Activated CD8-positive, alpha-beta memory T cell treated with anti-CD3 and anti-CD28 coated beads, Interleukin-2, amount 10 ng/mL, durations not matched to agents 7 days and 5 days (primary cell): ENCODE data around the gene MYZAP. TPM values are rescaled to one million over a fixed set of nuclear protein-coding genes. Genes with fewer than 3 reads are reported as not detected.

Source experiments
- ATAC-seq: fragments of 150-1000 bp; cut with Tn5 transposase; one replicate; pipeline ENCODE4 v1.10.0; 2021; ENCODE audit warnings: moderate library complexity
- CTCF ChIA-PET: fragments of 350-600 bp; sonication (Branson Sonifier 250); formaldehyde crosslinking; loops from one replicate; lab custom pipeline; 2021; ENCODE audit warnings: antibody characterized with exemption; lab: Charles Lee
- DNase-seq: peaks from one replicate; pipeline ENCODE4 v3.0.0-alpha.2; 2020
- H3K27ac Mint-ChIP-seq: one replicate; pipeline ENCODE4 v1.8.0; 2021; ENCODE audit warnings: mild to moderate bottlenecking, mixed read lengths
- H3K27me3 Mint-ChIP-seq: one replicate; pipeline ENCODE4 v1.8.0; 2021; ENCODE audit warnings: mixed read lengths
- H3K36me3 Mint-ChIP-seq: one replicate; pipeline ENCODE4 v1.8.0; 2021; ENCODE audit warnings: mild to moderate bottlenecking, mixed read lengths
- H3K4me1 Mint-ChIP-seq: one replicate; pipeline ENCODE4 v1.8.0; 2021; ENCODE audit warnings: mixed read lengths
- H3K4me3 Mint-ChIP-seq: one replicate; pipeline ENCODE4 v1.8.0; 2021; ENCODE audit warnings: mild to moderate bottlenecking, moderate library complexity, mixed read lengths
- H3K9me3 Mint-ChIP-seq: one replicate; pipeline ENCODE4 v1.8.0; 2022; ENCODE audit warnings: low read depth, mixed read lengths
- total RNA-seq, 2 experiments: library from RNA; stranded (reverse); gene quantifications; one replicate each; pipeline ENCODE4 v1.2.3, GENCODE V29; 2021

The MYZAP gene
- total RNA-seq, 2 experiments from 2014 or later: not detected

GRCh38 chr15:57727031-57727430 is 135.3 kb downstream of the MYZAP start:
- Mint-ChIP-seq H3K36me3 (peaks cover 8% of the 10 kb centered on the region), H3K27ac (no peak overlapping the region), H3K27me3 (no peaks in the 10 kb centered on the region), H3K9me3 (peaks cover 2% of the 10 kb centered on the region), H3K4me3 (no peak overlapping the region), H3K4me1 (no peaks in the 10 kb centered on the region)
- CTCF ChIA-PET: no interaction called here
- ATAC-seq (no peak), DNase-seq (no peak)

DNA sequence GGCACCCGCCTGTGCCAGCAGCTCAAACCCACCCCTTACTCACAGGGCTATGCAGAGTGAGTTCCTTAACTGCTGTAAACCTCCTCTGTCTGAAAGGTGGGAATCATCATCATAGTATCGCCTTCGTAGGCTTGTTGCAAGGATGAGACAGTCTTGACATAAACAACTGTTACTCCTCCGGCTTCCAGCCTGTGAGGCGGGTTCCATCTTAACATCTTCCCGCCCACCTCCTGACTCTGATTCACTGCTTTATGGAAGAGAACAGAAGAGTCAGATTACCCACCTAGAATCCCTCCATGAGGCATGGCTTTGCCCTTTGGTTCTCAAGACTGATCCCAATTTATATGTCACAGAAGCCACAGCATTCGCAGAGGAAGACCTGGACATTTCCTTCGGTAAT is 136.7 kb downstream of the MYZAP start:
- no peaks in the 10 kb centered on the region for H3K27me3 Mint-ChIP-seq
- H3K27ac Mint-ChIP-seq: no peak overlapping the region
- CTCF ChIA-PET: no interaction called here
- H3K4me1 Mint-ChIP-seq: peaks cover 4% of the 10 kb centered on the region
- peaks cover 2% of the 10 kb centered on the region for H3K9me3 Mint-ChIP-seq
- ATAC-seq: no peak
- H3K36me3 Mint-ChIP-seq: peaks cover 5% of the 10 kb centered on the region
- no peak for DNase-seq
- no peak overlapping the region for H3K4me3 Mint-ChIP-seq

DNA sequence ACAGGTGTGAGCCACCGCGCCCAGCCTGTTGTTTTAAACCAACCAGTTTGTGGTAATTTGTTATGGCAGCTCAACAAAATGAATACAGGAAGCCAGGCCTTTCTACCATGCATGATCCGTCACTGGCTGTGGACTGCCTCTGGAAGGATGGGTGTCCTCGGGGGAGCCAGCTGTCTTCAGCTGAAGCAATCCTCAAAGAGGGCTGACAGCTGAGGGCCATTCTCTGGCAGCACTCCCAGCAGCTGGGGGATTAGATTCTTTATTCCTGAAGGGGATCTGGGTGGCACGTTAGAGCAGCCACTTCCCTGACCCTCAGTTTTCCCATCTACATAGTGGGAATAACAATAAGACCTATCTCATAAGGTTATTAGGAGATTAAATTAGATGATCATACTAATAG is 139.2 kb downstream of the MYZAP start:
- Mint-ChIP-seq H3K4me3 (no peak overlapping the region), H3K4me1 (peaks cover 4% of the 10 kb centered on the region), H3K9me3 (no peaks in the 10 kb centered on the region), H3K27ac (no peak overlapping the region), H3K36me3 (peaks cover 2% of the 10 kb centered on the region), H3K27me3 (no peaks in the 10 kb centered on the region)
- ATAC-seq (no peak), DNase-seq (no peak)
- CTCF ChIA-PET: interaction anchor here (1.8 to 4.5 kb wide), 4 partner anchors 9 to 339 kb away, joined by 4 to 33 read pairs (median 10); no protein-coding TSS in a partner anchor

DNA sequence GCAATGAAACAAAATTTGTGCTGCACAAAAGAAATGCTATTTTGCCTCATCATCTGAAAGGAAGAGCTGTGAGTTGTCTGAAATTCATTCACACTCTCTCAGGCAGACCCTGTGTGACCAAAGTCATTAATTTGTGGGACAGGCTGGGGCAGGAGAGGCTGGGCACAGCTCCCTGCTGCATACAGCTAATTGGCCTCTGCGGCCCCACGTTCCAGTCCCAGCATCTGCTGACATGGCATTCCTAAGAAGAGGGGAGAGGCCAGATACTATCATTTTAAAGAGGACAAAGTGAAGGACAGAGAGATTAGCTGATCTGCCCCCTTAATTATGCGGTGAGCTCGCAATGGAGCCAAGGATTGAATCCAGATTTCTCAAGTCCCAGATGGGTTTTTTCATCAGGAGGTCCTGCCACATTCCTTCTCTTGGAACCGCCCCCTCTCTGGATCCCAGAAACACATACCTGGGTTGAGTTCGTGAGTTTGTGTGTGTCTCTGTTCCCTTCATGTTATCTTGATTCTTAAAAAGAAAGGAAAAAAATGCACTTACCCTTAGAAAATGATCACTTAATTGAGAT is 139.9 kb downstream of the MYZAP start:
- Mint-ChIP-seq H3K27me3 (no peaks in the 10 kb centered on the region), H3K4me1 (peaks cover 4% of the 10 kb centered on the region), H3K27ac (no peak overlapping the region), H3K4me3 (no peak overlapping the region), H3K36me3 (peaks cover 2% of the 10 kb centered on the region), H3K9me3 (no peaks in the 10 kb centered on the region)
- CTCF ChIA-PET: interaction anchor here (0.7 to 4.5 kb wide), 15 partner anchors 10 to 338 kb away, joined by 3 to 33 read pairs (median 5); partner anchors contain the start of gene POLR2M
- ATAC-seq: no peak
- DNase-seq: no peak

DNA sequence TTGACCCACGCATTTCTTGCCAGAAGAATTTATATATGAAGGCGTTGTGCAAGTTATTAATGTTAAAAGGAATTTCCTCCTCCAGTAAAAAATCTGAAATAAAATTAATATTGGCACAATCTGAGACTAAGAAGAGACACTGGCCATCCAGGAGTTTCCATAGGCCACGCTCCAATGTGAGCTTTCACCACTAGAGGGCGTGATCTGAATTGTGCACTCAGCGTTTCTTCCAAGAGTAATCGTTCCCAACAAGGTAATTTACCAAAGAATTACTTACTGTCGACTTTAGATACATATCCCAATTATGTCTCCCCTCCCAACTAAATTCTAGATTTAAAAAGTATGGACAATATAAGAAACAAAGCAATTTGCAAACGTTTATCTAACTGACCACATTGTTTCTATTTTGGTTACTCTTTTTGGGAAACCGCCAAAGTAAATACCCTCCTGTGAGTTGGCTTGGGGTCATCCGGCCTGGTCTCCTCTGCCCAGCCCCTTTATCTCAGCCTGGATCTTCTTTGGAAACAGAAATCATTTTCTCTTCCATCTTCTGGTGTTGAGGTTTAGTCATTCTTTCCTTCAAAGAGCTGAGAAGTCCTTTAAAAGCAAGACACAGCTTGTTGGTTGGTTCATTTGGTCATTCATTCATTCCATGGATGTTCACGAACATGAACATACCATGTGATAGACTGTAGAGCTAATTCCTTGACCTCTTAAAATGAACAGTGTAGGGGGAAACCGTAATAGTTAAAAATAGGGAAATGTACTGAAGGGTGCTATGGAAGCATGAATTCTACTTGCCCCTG is 141.0 kb downstream of the MYZAP start:
- H3K9me3 Mint-ChIP-seq: peaks cover 2% of the 10 kb centered on the region
- DNase-seq (peak; percentile 56), ATAC-seq (no peak)
- H3K27me3 Mint-ChIP-seq: no peaks in the 10 kb centered on the region
- H3K36me3 Mint-ChIP-seq: no peaks in the 10 kb centered on the region
- CTCF ChIA-PET: interaction anchor here (0.7 to 4.5 kb wide), 27 partner anchors 8 to 450 kb away, joined by 3 to 33 read pairs (median 5); partner anchors contain the start of gene POLR2M
- H3K4me3 Mint-ChIP-seq: no peak overlapping the region
- no peak overlapping the region for H3K27ac Mint-ChIP-seq
- H3K4me1 Mint-ChIP-seq: peaks cover 4% of the 10 kb centered on the region

DNA sequence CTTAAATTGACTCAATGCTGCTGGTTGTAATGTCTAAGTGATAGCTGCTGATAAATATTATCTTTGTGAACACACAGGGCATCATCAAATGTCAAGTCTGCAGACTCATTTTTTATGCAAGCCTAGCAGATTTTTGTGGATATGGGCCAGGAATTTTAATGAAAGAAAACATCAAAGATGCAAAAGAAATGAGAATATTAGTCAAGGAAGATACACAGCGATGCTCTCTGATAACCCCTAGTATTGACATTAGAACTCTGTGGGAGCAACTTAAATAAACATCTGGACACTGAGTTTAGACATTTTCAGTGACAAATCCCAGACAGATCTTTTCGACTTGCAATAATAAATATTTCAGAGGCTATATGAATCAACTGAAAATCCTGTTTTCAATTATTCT is 143.2 kb downstream of the MYZAP start:
- no peak overlapping the region for H3K4me3 Mint-ChIP-seq
- H3K27me3 Mint-ChIP-seq: no peaks in the 10 kb centered on the region
- ATAC-seq (no peak), DNase-seq (no peak)
- no peaks in the 10 kb centered on the region for H3K36me3 Mint-ChIP-seq
- H3K4me1 Mint-ChIP-seq: peaks cover 4% of the 10 kb centered on the region
- no peak overlapping the region for H3K27ac Mint-ChIP-seq
- CTCF ChIA-PET: interaction anchor here (1.3 to 4.5 kb wide), 4 partner anchors 11 to 336 kb away, joined by 3 to 33 read pairs (median 4); no protein-coding TSS in a partner anchor
- peaks cover 2% of the 10 kb centered on the region for H3K9me3 Mint-ChIP-seq

Other genes with a start within 250 kb of the MYZAP start
- gene CGNL1, start 215.4 kb upstream of the MYZAP start, total RNA-seq: not detected
- 10 to 100 TPM; 66.5 to 70.4 TPM for gene POLR2M, start 114.8 kb downstream of the MYZAP start, total RNA-seq